HG03280 (cell line): ENCODE results near the gene DDX10.
"Not testable (repeated sequence)": the region's sequence is repeated elsewhere in the genome, so short reads cannot be mapped to it uniquely, and the experiment has no call there.

ENCODE experiments used
- ATAC-seq: cut with Tn5 transposase; IDR thresholded peaks from one replicate; pipeline ENCODE4 v1.9.1; 2021; ENCODE audit warnings: mild to moderate bottlenecking, moderate library complexity; ENCODE audit not compliant: unreplicated experiment

The DDX10 gene

GRCh38 chr11:108713076-108713790 is 48.4 kb downstream of the DDX10 start:
- peak; percentile 52 for ATAC-seq

- ATAC-seq: no peak
Observed at GRCh38 chr11:108715239-108715638, 50.4 kb downstream of the DDX10 start.

- no peak for ATAC-seq
Observed at GRCh38 chr11:108718466-108718865, 53.6 kb downstream of the DDX10 start.

GRCh38 chr11:108724974-108725689 is 60.3 kb downstream of the DDX10 start:
- no peak for ATAC-seq

- ATAC-seq: peak; percentile 37
Observed at GRCh38 chr11:108726077-108726800, 61.4 kb downstream of the DDX10 start.

GRCh38 chr11:108727665-108728064 is 62.8 kb downstream of the DDX10 start:
- ATAC-seq: no peak

- ATAC-seq: no peak
Observed at GRCh38 chr11:108729227-108729871, 64.5 kb downstream of the DDX10 start.

GRCh38 chr11:108732395-108732794 is 67.5 kb downstream of the DDX10 start:
- no peak for ATAC-seq

GRCh38 chr11:108733479-108734116 is 68.7 kb downstream of the DDX10 start:
- ATAC-seq: peak; percentile 82

GRCh38 chr11:108734283-108734682 is 69.4 kb downstream of the DDX10 start:
- ATAC-seq: no peak

- ATAC-seq: no peak
Observed at GRCh38 chr11:108734956-108735559, 70.2 kb downstream of the DDX10 start.

- ATAC-seq: not testable (repeated sequence)
Observed at GRCh38 chr11:108740132-108740531, 75.3 kb downstream of the DDX10 start.

GRCh38 chr11:108743851-108744250 is 79.0 kb downstream of the DDX10 start:
- ATAC-seq: no peak

- no peak for ATAC-seq
Observed at GRCh38 chr11:108748968-108749367, 84.1 kb downstream of the DDX10 start.

- no peak for ATAC-seq
Observed at GRCh38 chr11:108751444-108751843, 86.6 kb downstream of the DDX10 start.

- ATAC-seq: no peak
Observed at GRCh38 chr11:108752297-108752751, 87.5 kb downstream of the DDX10 start.

- ATAC-seq: no peak
Observed at GRCh38 chr11:108754901-108755625, 90.2 kb downstream of the DDX10 start.

- ATAC-seq: no peak
Observed at GRCh38 chr11:108757630-108758029, 92.8 kb downstream of the DDX10 start.

- no peak for ATAC-seq
Observed at GRCh38 chr11:108758458-108758857, 93.6 kb downstream of the DDX10 start.
